Measurements from ENCODE around the gene ABCB8. TPM values are rescaled to one million over a fixed set of nuclear protein-coding genes. Genes with fewer than 3 reads are reported as not detected.

Gene ABCB8
- total RNA-seq, 1 donor = 30.9 TPM

GRCh38 chr7:151056666-151057505 is 28.6 kb downstream of the ABCB8 start:
- peak overlapping the region; percentile 94 for H3K4me3 ChIP-seq (ENCODE audit: low read depth, low read length)
- TF ChIP-seq CTCF (IDR thresholded peaks at IDR 0.05; ENCODE audit: insufficient read depth, low read length) = no peak

GRCh38 chr7:151057506-151057988 is 29.3 kb downstream of the ABCB8 start, which contains the start of gene CDK5:
Gene CDK5 (minus strand): TSS chr7:151057897. CDS start chr7:151057848, 49 bp downstream.
- no peak for TF ChIP-seq CTCF (IDR thresholded peaks at IDR 0.05; ENCODE audit: insufficient read depth, low read length)
- DNase-seq (ENCODE audit: low read depth) = no peak

More at GRCh38 chr7:151056666-151057505, 28.6 kb downstream of the ABCB8 start:
- DNase-seq (ENCODE audit: low read depth) = no peak

GRCh38 chr7:151057989-151058780 is 29.9 kb downstream of the ABCB8 start:
- peak overlapping the region; percentile 82 for H3K4me3 ChIP-seq (ENCODE audit: low read depth, low read length)
- no peak for TF ChIP-seq CTCF (IDR thresholded peaks at IDR 0.05; ENCODE audit: insufficient read depth, low read length)
- DNase-seq (ENCODE audit: low read depth) = peak; percentile 100

More at GRCh38 chr7:151057506-151057988, 29.3 kb downstream of the ABCB8 start, which contains the start of gene CDK5:
- peak within 1 kb of the TSS; percentile 94 for H3K4me3 ChIP-seq (ENCODE audit: low read depth, low read length)

GRCh38 chr7:151058781-151059366 is 30.6 kb downstream of the ABCB8 start:
- peak; percentile 32 for DNase-seq (ENCODE audit: low read depth)
- TF ChIP-seq CTCF (IDR thresholded peaks at IDR 0.05; ENCODE audit: insufficient read depth, low read length) = no peak

GRCh38 chr7:151059367-151060112 is 31.3 kb downstream of the ABCB8 start, which contains the start of gene SLC4A2:
Gene SLC4A2 (plus strand): TSS chr7:151059589. CDS start chr7:151061988, 2,399 bp downstream.
- H3K4me3 ChIP-seq (ENCODE audit: low read depth, low read length) = peak within 1 kb of the TSS; percentile 82
- peak; percentile 58 for TF ChIP-seq CTCF (IDR thresholded peaks at IDR 0.05; ENCODE audit: insufficient read depth, low read length)
- peak; percentile 56 for DNase-seq (ENCODE audit: low read depth)

More at GRCh38 chr7:151058781-151059366, 30.6 kb downstream of the ABCB8 start:
- H3K4me3 ChIP-seq (ENCODE audit: low read depth, low read length) = peak overlapping the region; percentile 82

GRCh38 chr7:151060113-151060415 is 31.8 kb downstream of the ABCB8 start:
- no peak for TF ChIP-seq CTCF (IDR thresholded peaks at IDR 0.05; ENCODE audit: insufficient read depth, low read length)
- peak overlapping the region; percentile 82 for H3K4me3 ChIP-seq (ENCODE audit: low read depth, low read length)
- no peak for DNase-seq (ENCODE audit: low read depth)

Data from fibroblast of the aortic adventitia (primary cell).